Psoas muscle (tissue), 8 donors: Measurements from ENCODE around the gene JAKMIP1. TPM values are rescaled to one million over a fixed set of nuclear protein-coding genes. Genes with fewer than 3 reads are reported as not detected.

Experiments used
- ATAC-seq, 4 donors: fragments of 200-7000 bp; cut with Tn5 transposase; one replicate each; pipeline ENCODE4 v1.9.1; 2020; ENCODE audit warnings: moderate library complexity in 3 of 4, mild to moderate bottlenecking in 2 of 4
- DNase-seq, 2 donors: peaks; one replicate each; pipeline ENCODE4 v3.0.0-alpha.2; 2020
- H3K27ac ChIP-seq: fragments of 200-600 bp; one replicate; pipeline ENCODE4 v1.8.0; 2022
- H3K27me3 ChIP-seq, 3 donors: fragments of 200-600 bp in 1 of 3; one replicate each; pipeline versions ENCODE4 v1.6.1 to v1.8.0; 2013 to 2022; ENCODE audit warnings: low read length in 2 of 3, mild to moderate bottlenecking in 2 of 3, moderate library complexity in 1 of 3; ENCODE audit not compliant: insufficient read depth in 3 of 3
- H3K36me3 ChIP-seq, 2 donors: fragments of 200-600 bp in 1 of 2; one replicate each; pipeline versions ENCODE4 v1.6.1 to v1.8.0; 2013 to 2022; ENCODE audit warnings: low read depth in 1 of 2, mild to moderate bottlenecking in 1 of 2, moderate library complexity in 1 of 2; ENCODE audit not compliant: insufficient read depth in 1 of 2
- H3K4me1 ChIP-seq: fragments of 200-600 bp; one replicate; pipeline ENCODE4 v1.8.0; 2022
- H3K4me3 ChIP-seq: fragments of 200-600 bp; one replicate; pipeline ENCODE4 v1.8.0; 2022; ENCODE audit warnings: mild to moderate bottlenecking
- H3K9me3 ChIP-seq: fragments of 200-600 bp; one replicate; pipeline ENCODE4 v1.8.0; 2022
- CTCF ChIP-seq: fragments of 200-600 bp; IDR thresholded peaks from one replicate; pipeline ENCODE4 v1.8.0; 2022; ENCODE audit warnings: antibody characterized with exemption
- WGBS, 3 donors: extraction: QIAGEN DNeasy Blood & Tissue Kit; methylation state at CpG; one replicate each; pipeline versions ENCODE4 v1.1.6 to v1.1.7; 2013; 5-methylcytosine and 5-hydroxymethylcytosine counted together
- intact Hi-C, 2 donors: fragments of 100-400 bp; cut with DNase I; formaldehyde crosslinking; loops; one replicate each; pipeline versions ENCODE4 v1.11.0 to v1.14.2; 2022
- polyA plus RNA-seq, 3 donors: library from polyadenylated mRNA; stranded (reverse); fragments of 200-250 nt; gene quantifications; one replicate each; pipeline ENCODE4 v1.2.3, GENCODE V29; 2013
- total RNA-seq, 4 donors: library from RNA; stranded (reverse); fragmentation: NEBNext Ultra II Directional in 2 of 4; extraction: Animal tissue kit (Norgen Biotek cat#: 25700) in 2 of 4; gene quantifications; one replicate each; pipeline versions ENCODE4 v1.2.1 to v1.2.4, GENCODE V29; 2021 to 2023
- donor health status: healthy with polysubstance abuse.
- donor health status: DM: no; HTN: no; CAD: no; lungs with moderate emphysema.
- donor health status: Bipolar disorder and iron deficiency.
- donor health status: healthy.
- donor health status: DM: yes; HTN: yes; CAD: no.
- donor health status: DM: no; HTN: no; CAD: no.
- donor health status: DM: no; HTN: no; CAD: no.
- donor health status: DM: yes; HTN: yes; CAD: no.

Gene JAKMIP1
- total and polyA plus RNA-seq, 7 donors = 0.04 TPM; not detected in 6

GRCh38 chr4:6169239-6169638 lies 31.1 kb downstream of the JAKMIP1 start:
- H3K4me1 ChIP-seq = no peaks in the 10 kb centered on the region
- DNase-seq (no peak), ATAC-seq (no peak)
- no peaks in the 10 kb centered on the region for H3K36me3 ChIP-seq
- TF ChIP-seq CTCF = no peak
- H3K9me3 ChIP-seq = no peaks in the 10 kb centered on the region
- H3K27me3 ChIP-seq = no peaks in the 10 kb centered on the region
- no peak overlapping the region for H3K4me3 ChIP-seq
- intact Hi-C loops = no loop called here
- 75 to 86% (median 76%) methylated on average over 4 of the region's 4 CpGs for WGBS, 3 donors
- H3K27ac ChIP-seq = no peak overlapping the region

- no peaks in the 10 kb centered on the region for H3K9me3 ChIP-seq
- H3K36me3 ChIP-seq = no peaks in the 10 kb centered on the region
- 90 to 94% (median 94%) methylated on average over 6 of the region's 6 CpGs for WGBS, 3 donors
- no peaks in the 10 kb centered on the region for H3K4me1 ChIP-seq
- no peak overlapping the region for H3K4me3 ChIP-seq
- ATAC-seq = no peak
- intact Hi-C loops = no loop called here
- DNase-seq = no peak
- H3K27me3 ChIP-seq = no peaks in the 10 kb centered on the region
- no peak for TF ChIP-seq CTCF
- no peak overlapping the region for H3K27ac ChIP-seq
Measured at GRCh38 chr4:6165766-6166165, 34.6 kb downstream of the JAKMIP1 start.

- WGBS, 3 donors = 75 to 85% (median 78%) methylated on average over 6 of the region's 6 CpGs
- DNase-seq (no peak), ATAC-seq (no peak)
- no peak for TF ChIP-seq CTCF
- H3K4me3 ChIP-seq = no peak overlapping the region
- intact Hi-C loops = no loop called here
- no peak overlapping the region for H3K27ac ChIP-seq
- no peaks in the 10 kb centered on the region for H3K9me3 ChIP-seq
- H3K4me1 ChIP-seq = no peaks in the 10 kb centered on the region
- peaks cover 0 to 3% (median 0%) of the 10 kb centered on the region in 3 donors for H3K27me3 ChIP-seq
- no peaks in the 10 kb centered on the region for H3K36me3 ChIP-seq
Measured at GRCh38 chr4:6162885-6163284, 37.5 kb downstream of the JAKMIP1 start.

- H3K4me3 ChIP-seq = no peak overlapping the region
- no peaks in the 10 kb centered on the region for H3K9me3 ChIP-seq
- peaks cover 0 to 3% (median 0%) of the 10 kb centered on the region in 3 donors for H3K27me3 ChIP-seq
- no peak overlapping the region for H3K27ac ChIP-seq
- WGBS, 3 donors = 72 to 78% (median 77%) methylated on average over 10 of the region's 10 CpGs
- H3K4me1 ChIP-seq = no peaks in the 10 kb centered on the region
- ATAC-seq (no peak), DNase-seq (no peak)
- no peaks in the 10 kb centered on the region for H3K36me3 ChIP-seq
- TF ChIP-seq CTCF = no peak
- intact Hi-C loops = no loop called here
Measured at GRCh38 chr4:6161921-6162464, 38.4 kb downstream of the JAKMIP1 start.

- intact Hi-C loops = no loop called here
- no peak overlapping the region for H3K27ac ChIP-seq
- no peak overlapping the region for H3K4me3 ChIP-seq
- no peak for TF ChIP-seq CTCF
- 81 to 85% (median 84%) methylated on average over 12 of the region's 12 CpGs for WGBS, 3 donors
- ATAC-seq (no peak), DNase-seq (no peak)
- peaks cover 0 to 3% (median 0%) of the 10 kb centered on the region in 3 donors for H3K27me3 ChIP-seq
- no peaks in the 10 kb centered on the region for H3K4me1 ChIP-seq
- no peaks in the 10 kb centered on the region for H3K9me3 ChIP-seq
- no peaks in the 10 kb centered on the region for H3K36me3 ChIP-seq
Measured at GRCh38 chr4:6160536-6160935, 39.8 kb downstream of the JAKMIP1 start.
